HCT116 (cell line): Measurements from ENCODE around the gene KBTBD8. TPM values are rescaled to one million over a fixed set of nuclear protein-coding genes. Genes with fewer than 3 reads are reported as not detected.

ENCODE experiments used
- ATAC-seq: fragments of 200-7000 bp; cut with Tn5 transposase; 2 replicates; pipeline ENCODE4 v1.9.1; 2020; ENCODE audit warnings: mild to moderate bottlenecking, moderate library complexity
- BruUV-seq: library from RNA; stranded (reverse); fragments of 400-500 nt; replicated peaks from 2 replicates; lab custom pipeline; 2021; lab: Mats Ljungman, UMichigan
- CTCF ChIA-PET: fragments of 300-600 bp; sonication (Branson Sonifier 250); formaldehyde crosslinking; loops from one replicate; lab custom pipeline; 2021; ENCODE audit warnings: antibody characterized with exemption; lab: Charles Lee
- POLR2A ChIA-PET: fragments of 300-600, 350-600 bp; sonication (Branson Sonifier 250); formaldehyde crosslinking; loops from one replicate; lab custom pipeline; 2021; ENCODE audit warnings: antibody characterized with exemption; lab: Charles Lee
- RAD21 ChIA-PET, 2 experiments: fragments of 300-600 bp; sonication (Branson Sonifier 250); formaldehyde crosslinking; loops; one replicate each; lab custom pipeline; 2023; ENCODE audit warnings: low total read pairs in 2 of 2; ENCODE audit not compliant: uncharacterized antibody in 2 of 2, unreplicated experiment in 2 of 2, low non-redundant PET in 1 of 2; lab: Charles Lee
- DNase-seq: peaks from one replicate; pipeline ENCODE4 v3.0.0-alpha.2; 2010; ENCODE audit warnings: low read depth, low spot score
- H2AFZ ChIP-seq: fragments of 200-600 bp; shearing (Covaris generic), sonication (generic); 2 replicates; pipeline ENCODE4 v1.6.1; 2017; ENCODE audit warnings: low read depth, mixed run types, mixed read lengths, antibody characterized with exemption, low read length; ENCODE audit not compliant: poor library complexity, severe bottlenecking
- H3K27ac ChIP-seq: 2 replicates; pipeline ENCODE4 v1.5.1; 2012; ENCODE audit warnings: low read depth, low read length
- H3K27me3 ChIP-seq: fragments of 200-600 bp; sonication (generic); 2 replicates; pipeline ENCODE4 v1.6.1; 2016; ENCODE audit warnings: mixed run types, low read length, mixed read lengths; ENCODE audit not compliant: insufficient read depth
- H3K36me3 ChIP-seq, 2 experiments: fragments of 200-500 bp in 1 of 2; fragments of 200-600 bp in 1 of 2; sonication (Bioruptor generic) in 1 of 2; sonication (generic) in 1 of 2; 2 replicates each; pipeline versions ENCODE4 v1.5.1 to v1.6.1; 2014 to 2016; ENCODE audit warnings: low read length in 2 of 2, inconsistent platforms in 1 of 2, mixed read lengths in 1 of 2, mixed run types in 1 of 2; ENCODE audit not compliant: insufficient read depth in 2 of 2, control insufficient read depth in 1 of 2
- H3K4me1 ChIP-seq, 2 experiments: fragments of 200-600 bp in 1 of 2; sonication (generic) in 1 of 2; 2 replicates each; pipeline versions ENCODE4 v1.5.1 to v1.6.1; 2012 to 2017; ENCODE audit warnings: low read length in 2 of 2, inconsistent platforms in 1 of 2, mild to moderate bottlenecking in 1 of 2, mixed read lengths in 1 of 2, mixed run types in 1 of 2, moderate library complexity in 1 of 2; ENCODE audit not compliant: insufficient read depth in 2 of 2, control insufficient read depth in 1 of 2
- H3K4me2 ChIP-seq: fragments of 200-600 bp; sonication (generic); 2 replicates; pipeline ENCODE4 v1.6.1; 2017; ENCODE audit warnings: mixed run types, low read length, mixed read lengths
- H3K4me3 ChIP-seq, 2 experiments: fragments of 200-600 bp in 1 of 2; sonication (generic) in 1 of 2; replicated peaks in 1 of 2; 2 replicates each; pipeline ENCODE4 v1.5.1; 2011 to 2016; ENCODE audit warnings: low read length in 2 of 2, control low read depth in 1 of 2, low read depth in 1 of 2, mild to moderate bottlenecking in 1 of 2, mixed read lengths in 1 of 2, mixed run types in 1 of 2
- H3K79me2 ChIP-seq: fragments of 200-600 bp; sonication (generic); 2 replicates; pipeline ENCODE4 v1.6.1; 2017; ENCODE audit warnings: mild to moderate bottlenecking, mixed run types, low read length, moderate library complexity, mixed read lengths; ENCODE audit not compliant: insufficient read depth
- H3K9ac ChIP-seq: fragments of 200-600 bp; sonication (generic); 2 replicates; pipeline ENCODE4 v1.6.1; 2016; ENCODE audit warnings: low read length, mixed read lengths
- H3K9me2 ChIP-seq: fragments of 200-600 bp; sonication (generic), shearing (Covaris generic); 2 replicates; pipeline ENCODE4 v1.6.1; 2017; ENCODE audit warnings: mixed run types, mild to moderate bottlenecking, moderate library complexity; ENCODE audit not compliant: insufficient read depth
- H3K9me3 ChIP-seq, 2 experiments: fragments of 200-500 bp in 1 of 2; fragments of 200-600 bp in 1 of 2; sonication (Bioruptor generic) in 1 of 2; sonication (generic) in 1 of 2; 2 replicates each; pipeline ENCODE4 v1.6.1; 2014 to 2017; ENCODE audit warnings: low read length in 2 of 2, mixed read lengths in 2 of 2, inconsistent platforms in 1 of 2, low read depth in 1 of 2, mild to moderate bottlenecking in 1 of 2, mixed run types in 1 of 2, moderate library complexity in 1 of 2; ENCODE audit not compliant: control insufficient read depth in 1 of 2, insufficient read depth in 1 of 2
- H4K20me1 ChIP-seq: fragments of 200-600 bp; sonication (generic), shearing (Covaris generic); 2 replicates; pipeline ENCODE4 v1.6.1; 2017; ENCODE audit warnings: mixed run types, mild to moderate bottlenecking, moderate library complexity; ENCODE audit not compliant: insufficient read depth
- CBX3 ChIP-seq: IDR thresholded peaks from 2 replicates; pipeline ENCODE4 v1.6.1; 2012; ENCODE audit warnings: low read depth
- CEBPB ChIP-seq: IDR thresholded peaks from 2 replicates; pipeline ENCODE4 v1.6.1; 2012; ENCODE audit warnings: low read depth
- CTCF ChIP-seq, 3 experiments: fragments of 200-600 bp in 1 of 3; sonication (generic) in 1 of 3; IDR thresholded peaks in 2 of 3; conservative IDR thresholded peaks in 1 of 3; 2 replicates each; pipeline ENCODE4 v1.5.1; 2012 to 2017; ENCODE audit warnings: low read depth in 2 of 3, low read length in 2 of 3, antibody characterized with exemption in 1 of 3, borderline replicate concordance in 1 of 3, control low read depth in 1 of 3, mild to moderate bottlenecking in 1 of 3, mixed read lengths in 1 of 3, mixed run types in 1 of 3, moderate library complexity in 1 of 3; ENCODE audit not compliant: insufficient read depth in 1 of 3
- EGR1 ChIP-seq: IDR thresholded peaks from 2 replicates; pipeline ENCODE4 v1.6.1; 2012; ENCODE audit warnings: low read depth
- EZH2 ChIP-seq: fragments of 200-600 bp; sonication (generic); IDR thresholded peaks from 2 replicates; pipeline ENCODE4 v1.6.1; 2017; ENCODE audit warnings: antibody characterized with exemption, mixed run types
- EZH2phosphoT487 ChIP-seq: fragments of 200-600 bp; IDR thresholded peaks from 2 replicates; pipeline ENCODE4 v1.6.1; 2018; ENCODE audit warnings: antibody characterized with exemption, borderline replicate concordance
- FOSL1 ChIP-seq: IDR thresholded peaks from 2 replicates; pipeline ENCODE4 v1.6.1; 2012; ENCODE audit warnings: low read depth
- MAX ChIP-seq: IDR thresholded peaks from 2 replicates; pipeline ENCODE4 v1.6.1; 2012
- POLR2A ChIP-seq: IDR thresholded peaks from 2 replicates; pipeline ENCODE4 v1.7.0; 2011; ENCODE audit warnings: borderline replicate concordance; ENCODE audit not compliant: insufficient read depth, insufficient read length; ENCODE audit errors: extremely low read depth
- POLR2AphosphoS5 ChIP-seq: IDR thresholded peaks from 2 replicates; pipeline ENCODE4 v1.6.1; 2011; ENCODE audit warnings: mild to moderate bottlenecking, low read depth, low read length, moderate library complexity
- RAD21 ChIP-seq: IDR thresholded peaks from 2 replicates; pipeline ENCODE4 v1.6.1; 2012; ENCODE audit warnings: low read depth, mild to moderate bottlenecking
- REST ChIP-seq: IDR thresholded peaks from 2 replicates; pipeline ENCODE4 v1.6.1; 2012; ENCODE audit warnings: low read depth
- SIN3A ChIP-seq: IDR thresholded peaks from 2 replicates; pipeline ENCODE4 v1.6.1; 2012; ENCODE audit warnings: low read depth
- SP1 ChIP-seq: IDR thresholded peaks from 2 replicates; pipeline ENCODE4 v1.6.1; 2012; ENCODE audit warnings: low read depth
- TCF7L2 ChIP-seq: IDR thresholded peaks from 2 replicates; pipeline ENCODE4 v1.7.0; 2011; ENCODE audit warnings: borderline replicate concordance, inconsistent platforms; ENCODE audit not compliant: insufficient read depth, insufficient read length; ENCODE audit errors: extremely low read depth
- YY1 ChIP-seq: IDR thresholded peaks from 2 replicates; pipeline ENCODE4 v1.6.1; 2011; ENCODE audit warnings: low read length, low read depth, moderate library complexity, mild to moderate bottlenecking; ENCODE audit not compliant: insufficient replicate concordance; ENCODE audit errors: extremely low read depth
- ZBTB33 ChIP-seq: IDR thresholded peaks from 2 replicates; pipeline ENCODE4 v1.6.1; 2011; ENCODE audit warnings: mild to moderate bottlenecking, low read length, moderate library complexity; ENCODE audit not compliant: insufficient replicate concordance; ENCODE audit errors: extremely low read depth
- ZFX ChIP-seq: fragments of 450-650 bp; IDR thresholded peaks from 2 replicates; pipeline ENCODE4 v1.6.1; 2017
- ZNF274 ChIP-seq: fragments of 200-500 bp; sonication (Bioruptor generic); IDR thresholded peaks from 2 replicates; pipeline ENCODE4 v1.6.1; 2014; ENCODE audit warnings: mild to moderate bottlenecking, low read depth, low read length, inconsistent platforms
- intact Hi-C: fragments of 100-400 bp; cut with micrococcal nuclease; formaldehyde crosslinking; loops from 2 replicates; pipeline ENCODE4 v1.10.0; 2022
- total RNA-seq: library from RNA; stranded (reverse); gene quantifications from one replicate; pipeline ENCODE4 v1.2.1, GENCODE V29; 2021; ENCODE audit not compliant: unreplicated experiment

Gene KBTBD8
- total RNA-seq, 1 experiment from 2014 or later: 1.4 TPM

GRCh38 chr3:66971891-66972551, 26.1 kb upstream of the KBTBD8 start:
- no TSS peak for BruUV-seq
- RAD21 ChIA-PET: interaction anchor here in 1 of 2 experiments (1.0 kb wide), 1 partner anchor 33 kb away, joined by 3 read pairs; no protein-coding TSS in a partner anchor
- peaks cover 30% of the 10 kb centered on the region for H3K27me3 ChIP-seq
- no peaks in the 10 kb centered on the region for H3K36me3 ChIP-seq
- no peak overlapping the region for H3K9ac ChIP-seq
- ATAC-seq (peak; percentile 98), DNase-seq (peak; percentile 51)
- no peaks in the 10 kb centered on the region for H3K9me3 ChIP-seq
- peak overlapping the region; percentile 17 to 35; a peak in 3 of 4 replicates for H3K4me3 ChIP-seq
- no peaks in the 10 kb centered on the region for H4K20me1 ChIP-seq
- H3K27ac ChIP-seq: no peak overlapping the region
- no peaks in the 10 kb centered on the region for H3K9me2 ChIP-seq
- H3K79me2 ChIP-seq: no peaks in the 10 kb centered on the region
- CTCF ChIA-PET: interaction anchor here (0.6 to 1.9 kb wide), 12 partner anchors 12 to 1921 kb away, joined by 3 to 8 read pairs (median 4); partner anchors contain the start of gene KBTBD8
- intact Hi-C loops: loop anchor here (2.0 to 10.0 kb wide), 3 partner anchors 141 to 2003 kb away; no protein-coding TSS in a partner anchor
- H2AFZ ChIP-seq: peak overlapping the region; percentile 96
- H3K4me1 ChIP-seq: peaks cover 0 to 6% of the 10 kb centered on the region in 2 experiments; a peak in 1 of 4 replicates
- peak overlapping the region; percentile 59 for H3K4me2 ChIP-seq
- POLR2A ChIA-PET: interaction anchor here (0.9 kb wide), 1 partner anchor 19 kb away, joined by 3 read pairs; no protein-coding TSS in a partner anchor
- TF ChIP-seq POLR2AphosphoS5 (no peak), EGR1 (no peak), EZH2 (no peak), TCF7L2 (no peak), CEBPB (no peak), POLR2A (no peak), ZNF274 (no peak), ZFX (no peak), SP1 (no peak), MAX (peak; percentile 68), ZBTB33 (no peak), EZH2phosphoT487 (no peak), REST (no peak), FOSL1 (no peak), RAD21 (peak; percentile 71), YY1 (no peak), CBX3 (no peak), CTCF (IDR thresholded peaks at IDR 0.05 in 2 of 3, conservative IDR thresholded peaks at IDR 0.05 in 1 of 3; ENCODE audit: borderline replicate concordance in 1 of 3, insufficient read depth in 1 of 3, low read depth in 2 of 3, low read length in 2 of 3) (peak; percentile 59 to 84 (median 83); a peak in 5 of 6 replicates), SIN3A (no peak)
